Prostate gland (tissue), 2 donors: ENCODE measurements around the gene KCTD4. TPM values are rescaled to one million over a fixed set of nuclear protein-coding genes. Genes with fewer than 3 reads are reported as not detected.

Source experiments
- DNase-seq: peaks from one replicate; pipeline ENCODE4 v3.0.0-alpha.2; 2019; ENCODE audit warnings: low spot score
- H3K27ac ChIP-seq, 2 donors: fragments of 200-600 bp; sonication (generic); 2 replicates each; pipeline ENCODE4 v1.5.1; 2017 to 2019
- H3K27me3 ChIP-seq: fragments of 200-600 bp; sonication (generic); replicated peaks from 2 replicates; pipeline ENCODE4 v1.5.1; 2019; ENCODE audit not compliant: insufficient read depth
- H3K36me3 ChIP-seq, 2 donors: fragments of 200-600 bp; sonication (generic); 1 replicate in 1 of 2; 2 replicates in 1 of 2; pipeline versions ENCODE4 v1.5.1 to v1.8.1; 2017 to 2019
- H3K4me1 ChIP-seq: fragments of 200-600 bp; sonication (generic); replicated peaks from 2 replicates; pipeline ENCODE4 v1.5.1; 2019
- H3K4me3 ChIP-seq, 2 donors: fragments of 200-600 bp; sonication (generic); 2 replicates each; pipeline ENCODE4 v1.5.1; 2017 to 2019
- H3K9me3 ChIP-seq: fragments of 200-600 bp; sonication (generic); 2 replicates; pipeline ENCODE4 v1.5.1; 2017
- CTCF ChIP-seq, 4 experiments: fragments of 200-600 bp in 2 of 4; fragments of 450-650 bp in 2 of 4; sonication (generic) in 2 of 4; IDR thresholded peaks; 1 replicate in 3 of 4; 2 replicates in 1 of 4; pipeline ENCODE4 v1.5.1; 2016 to 2019; ENCODE audit warnings: antibody characterized with exemption in 4 of 4, mild to moderate bottlenecking in 2 of 4, moderate library complexity in 2 of 4
- POLR2A ChIP-seq: fragments of 450-650 bp; IDR thresholded peaks from one replicate; pipeline ENCODE4 v1.6.1; 2016; ENCODE audit warnings: antibody characterized with exemption, mild to moderate bottlenecking
- POLR2AphosphoS5 ChIP-seq: sonication (generic); formaldehyde crosslinking; IDR thresholded peaks from one replicate; pipeline ENCODE4 v1.6.1; 2017; ENCODE audit warnings: antibody characterized with exemption
- WGBS: methylation state at CpG from one replicate; pipeline ENCODE4 v1.1.5; 2018; 5-methylcytosine and 5-hydroxymethylcytosine counted together
- intact Hi-C: fragments of 100-400 bp; cut with DNase I; formaldehyde crosslinking; loops from one replicate; pipeline ENCODE4 v1.14.2; 2022
- total RNA-seq, 2 donors: library from RNA; depleted of rRNA; stranded (reverse); fragments of >200 nt; gene quantifications; one replicate each; pipeline ENCODE4 v1.1.0, GENCODE V29; 2016

The KCTD4 gene
- total RNA-seq, 2 donors from 2014 or later, result not detected

- H3K4me1 ChIP-seq, result no peaks in the 10 kb centered on the region
- WGBS, result 2% methylated on average over 3 of the region's 3 CpGs
- H3K27ac ChIP-seq, result peak overlapping the region in 1 of 2 donors; percentile 16
- H3K9me3 ChIP-seq, result no peaks in the 10 kb centered on the region
- peak; percentile 9 for DNase-seq
- no peaks in the 10 kb centered on the region for H3K36me3 ChIP-seq
- TF ChIP-seq CTCF (IDR thresholded peaks at IDR 0.05), result no peak
- TF ChIP-seq POLR2A, result no peak
- no peak for TF ChIP-seq POLR2AphosphoS5
- intact Hi-C loops, result no loop called here
- H3K27me3 ChIP-seq, result no peaks in the 10 kb centered on the region
- no peak overlapping the region for H3K4me3 ChIP-seq
Observed at GRCh38 chr13:45242070-45242469, 41.2 kb upstream of the KCTD4 start.

- intact Hi-C loops, result no loop called here
- no peaks in the 10 kb centered on the region for H3K27me3 ChIP-seq
- no peaks in the 10 kb centered on the region for H3K4me1 ChIP-seq
- no peak overlapping the region for H3K4me3 ChIP-seq
- no peak for DNase-seq
- H3K36me3 ChIP-seq, result no peaks in the 10 kb centered on the region
- no peak overlapping the region for H3K27ac ChIP-seq
- no peaks in the 10 kb centered on the region for H3K9me3 ChIP-seq
- TF ChIP-seq POLR2A, result no peak
- no peak for TF ChIP-seq POLR2AphosphoS5
- TF ChIP-seq CTCF (IDR thresholded peaks at IDR 0.05), result no peak
Observed at GRCh38 chr13:45240143-45240542, 39.3 kb upstream of the KCTD4 start.

DNA sequence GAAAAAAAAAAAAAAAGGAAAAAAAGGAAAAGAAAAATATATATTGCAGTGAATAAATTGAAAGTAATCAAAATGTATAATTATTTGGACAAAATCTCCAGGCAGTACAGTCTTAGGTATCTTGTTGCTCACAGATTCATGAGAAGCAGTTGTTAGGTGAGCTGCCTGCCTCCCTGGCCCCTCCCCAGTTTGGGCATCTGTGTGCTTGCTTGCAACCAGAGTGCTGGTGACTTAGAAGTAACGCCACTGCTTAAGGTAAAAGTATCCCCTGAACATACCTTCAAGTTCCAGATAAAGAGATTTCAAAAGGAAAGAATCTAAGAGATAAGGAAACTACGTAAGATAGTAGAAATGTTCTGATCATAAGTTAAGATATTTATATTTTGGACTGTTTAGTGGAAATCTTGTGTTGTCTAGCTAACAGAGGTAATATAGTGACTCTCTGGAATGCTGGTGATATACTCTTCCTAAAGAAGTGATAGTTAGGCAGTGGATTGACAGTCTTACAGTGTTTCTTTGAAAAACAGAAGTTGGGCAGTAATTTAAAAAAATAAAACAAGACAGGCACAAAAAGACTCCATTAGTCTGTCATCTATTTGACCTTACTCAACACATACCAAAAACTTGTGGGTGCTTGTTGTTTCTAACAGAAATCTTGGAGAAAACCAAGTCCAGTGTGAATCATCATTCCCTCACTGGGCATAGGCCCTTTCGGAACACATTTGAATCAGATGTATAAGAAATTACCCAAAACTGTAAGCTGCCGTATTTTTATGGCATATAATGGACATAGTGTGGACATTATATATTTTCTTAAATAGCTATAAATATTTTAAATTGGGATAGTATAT is 38.3 kb upstream of the KCTD4 start:
- Histone ChIP-seq H3K4me3 (no peak overlapping the region), H3K27ac (no peak overlapping the region), H3K27me3 (no peaks in the 10 kb centered on the region), H3K4me1 (no peaks in the 10 kb centered on the region), H3K9me3 (no peaks in the 10 kb centered on the region), H3K36me3 (no peaks in the 10 kb centered on the region)
- no peak for DNase-seq
- TF ChIP-seq CTCF (IDR thresholded peaks at IDR 0.05) (no peak), POLR2AphosphoS5 (no peak), POLR2A (no peak)
- intact Hi-C loops, result no loop called here
- WGBS, result 61% methylated on average over 4 of the region's 4 CpGs

DNA sequence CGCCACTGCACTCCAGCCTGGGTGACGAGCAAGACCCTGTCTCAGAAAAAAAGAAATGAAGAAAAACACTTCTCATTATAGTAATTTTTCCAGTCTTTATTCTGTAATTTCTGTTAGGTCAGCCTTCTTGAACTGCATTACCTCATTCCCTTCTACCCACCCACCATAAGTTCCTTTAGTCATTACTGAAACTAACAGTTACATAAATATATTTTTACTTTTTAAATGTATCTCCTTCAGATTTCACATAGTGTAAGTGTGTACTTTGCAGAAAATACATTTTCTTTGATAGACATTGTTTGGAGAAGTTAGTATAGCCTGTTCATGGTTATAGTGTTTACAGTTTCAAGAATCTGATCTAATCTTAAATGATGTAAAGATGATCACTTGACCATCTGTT is 31.7 kb upstream of the KCTD4 start:
- Histone ChIP-seq H3K27me3 (no peaks in the 10 kb centered on the region), H3K27ac (no peak overlapping the region), H3K36me3 (no peaks in the 10 kb centered on the region), H3K4me3 (no peak overlapping the region), H3K4me1 (no peaks in the 10 kb centered on the region), H3K9me3 (no peaks in the 10 kb centered on the region)
- no peak for DNase-seq
- 98% methylated on average over 2 of the region's 2 CpGs for WGBS
- TF ChIP-seq CTCF (IDR thresholded peaks at IDR 0.05) (no peak), POLR2A (no peak), POLR2AphosphoS5 (no peak)
- intact Hi-C loops, result no loop called here

GRCh38 chr13:45231722-45232121 is 30.9 kb upstream of the KCTD4 start:
- H3K27ac ChIP-seq, result no peak overlapping the region
- intact Hi-C loops, result no loop called here
- WGBS, result 10% methylated on average over 1 of the region's 1 CpG
- H3K4me1 ChIP-seq, result no peaks in the 10 kb centered on the region
- no peak for DNase-seq
- TF ChIP-seq POLR2AphosphoS5 (no peak), POLR2A (no peak), CTCF (IDR thresholded peaks at IDR 0.05) (no peak)
- H3K27me3 ChIP-seq, result no peaks in the 10 kb centered on the region
- no peaks in the 10 kb centered on the region for H3K9me3 ChIP-seq
- no peaks in the 10 kb centered on the region for H3K36me3 ChIP-seq
- H3K4me3 ChIP-seq, result no peak overlapping the region
